ENCODE data around the gene BCOR.

BCOR gene

GRCh38 chrX:40050532-40050931 is 47.2 kb downstream of the BCOR start:
- Histone ChIP-seq H3K27me3 (ENCODE audit: insufficient read depth, low read length) (no peaks in the 10 kb centered on the region), H2AFZ (ENCODE audit: low read depth, low read length) (no peak overlapping the region), H3K4me3 (ENCODE audit: low read length) (no peak overlapping the region), H3K4me1 (ENCODE audit: insufficient read depth, low read length) (no peaks in the 10 kb centered on the region), H3K36me3 (ENCODE audit: insufficient read depth, low read length) (peaks cover 62% of the 10 kb centered on the region), H3K9me3 (ENCODE audit: low read length) (peaks cover 42% of the 10 kb centered on the region)

GRCh38 chrX:40049084-40049641 is 48.6 kb downstream of the BCOR start:
- Histone ChIP-seq H3K27me3 (ENCODE audit: insufficient read depth, low read length) (no peaks in the 10 kb centered on the region), H3K36me3 (ENCODE audit: insufficient read depth, low read length) (peaks cover 52% of the 10 kb centered on the region), H2AFZ (ENCODE audit: low read depth, low read length) (no peak overlapping the region), H3K4me1 (ENCODE audit: insufficient read depth, low read length) (no peaks in the 10 kb centered on the region), H3K9me3 (ENCODE audit: low read length) (peaks cover 39% of the 10 kb centered on the region), H3K4me3 (ENCODE audit: low read length) (no peak overlapping the region)

- peaks cover 37% of the 10 kb centered on the region for H3K36me3 ChIP-seq (ENCODE audit: insufficient read depth, low read length)
- H3K27me3 ChIP-seq (ENCODE audit: insufficient read depth, low read length), result no peaks in the 10 kb centered on the region
- H3K4me1 ChIP-seq (ENCODE audit: insufficient read depth, low read length), result no peaks in the 10 kb centered on the region
- H3K9me3 ChIP-seq (ENCODE audit: low read length), result peaks cover 29% of the 10 kb centered on the region
- H2AFZ ChIP-seq (ENCODE audit: low read depth, low read length), result no peak overlapping the region
- no peak overlapping the region for H3K4me3 ChIP-seq (ENCODE audit: low read length)
These were observed 50.3 kb downstream of the BCOR start for GRCh38 chrX:40047485-40047884.

GRCh38 chrX:40043895-40044294 is 53.9 kb downstream of the BCOR start:
- Histone ChIP-seq H3K36me3 (ENCODE audit: insufficient read depth, low read length) (peaks cover 7% of the 10 kb centered on the region), H3K27me3 (ENCODE audit: insufficient read depth, low read length) (no peaks in the 10 kb centered on the region), H3K4me1 (ENCODE audit: insufficient read depth, low read length) (no peaks in the 10 kb centered on the region), H3K4me3 (ENCODE audit: low read length) (no peak overlapping the region), H2AFZ (ENCODE audit: low read depth, low read length) (no peak overlapping the region), H3K9me3 (ENCODE audit: low read length) (peaks cover 9% of the 10 kb centered on the region)

GRCh38 chrX:40041915-40042314 is 55.8 kb downstream of the BCOR start:
- Histone ChIP-seq H3K27me3 (ENCODE audit: insufficient read depth, low read length) (no peaks in the 10 kb centered on the region), H3K4me3 (ENCODE audit: low read length) (no peak overlapping the region), H3K9me3 (ENCODE audit: low read length) (no peaks in the 10 kb centered on the region), H3K4me1 (ENCODE audit: insufficient read depth, low read length) (no peaks in the 10 kb centered on the region), H3K36me3 (ENCODE audit: insufficient read depth, low read length) (no peaks in the 10 kb centered on the region), H2AFZ (ENCODE audit: low read depth, low read length) (no peak overlapping the region)

GRCh38 chrX:40040686-40041461 is 56.9 kb downstream of the BCOR start:
- Histone ChIP-seq H3K9me3 (ENCODE audit: low read length) (no peaks in the 10 kb centered on the region), H3K27me3 (ENCODE audit: insufficient read depth, low read length) (no peaks in the 10 kb centered on the region), H3K36me3 (ENCODE audit: insufficient read depth, low read length) (no peaks in the 10 kb centered on the region), H3K4me3 (ENCODE audit: low read length) (no peak overlapping the region), H2AFZ (ENCODE audit: low read depth, low read length) (no peak overlapping the region), H3K4me1 (ENCODE audit: insufficient read depth, low read length) (no peaks in the 10 kb centered on the region)

GRCh38 chrX:40039887-40040286 is 57.9 kb downstream of the BCOR start:
- H3K4me1 ChIP-seq (ENCODE audit: insufficient read depth, low read length), result no peaks in the 10 kb centered on the region
- H3K9me3 ChIP-seq (ENCODE audit: low read length), result no peaks in the 10 kb centered on the region
- H3K36me3 ChIP-seq (ENCODE audit: insufficient read depth, low read length), result no peaks in the 10 kb centered on the region
- H3K4me3 ChIP-seq (ENCODE audit: low read length), result no peak overlapping the region
- no peaks in the 10 kb centered on the region for H3K27me3 ChIP-seq (ENCODE audit: insufficient read depth, low read length)
- no peak overlapping the region for H2AFZ ChIP-seq (ENCODE audit: low read depth, low read length)

- no peak overlapping the region for H2AFZ ChIP-seq (ENCODE audit: low read depth, low read length)
- no peaks in the 10 kb centered on the region for H3K4me1 ChIP-seq (ENCODE audit: insufficient read depth, low read length)
- no peaks in the 10 kb centered on the region for H3K27me3 ChIP-seq (ENCODE audit: insufficient read depth, low read length)
- H3K36me3 ChIP-seq (ENCODE audit: insufficient read depth, low read length), result no peaks in the 10 kb centered on the region
- no peaks in the 10 kb centered on the region for H3K9me3 ChIP-seq (ENCODE audit: low read length)
- H3K4me3 ChIP-seq (ENCODE audit: low read length), result no peak overlapping the region
These were observed 60.4 kb downstream of the BCOR start for GRCh38 chrX:40037367-40037766.

- H2AFZ ChIP-seq (ENCODE audit: low read depth, low read length), result no peak overlapping the region
- no peaks in the 10 kb centered on the region for H3K9me3 ChIP-seq (ENCODE audit: low read length)
- H3K4me3 ChIP-seq (ENCODE audit: low read length), result no peak overlapping the region
- H3K36me3 ChIP-seq (ENCODE audit: insufficient read depth, low read length), result no peaks in the 10 kb centered on the region
- H3K4me1 ChIP-seq (ENCODE audit: insufficient read depth, low read length), result no peaks in the 10 kb centered on the region
- H3K27me3 ChIP-seq (ENCODE audit: insufficient read depth, low read length), result no peaks in the 10 kb centered on the region
These were observed 62.0 kb downstream of the BCOR start for GRCh38 chrX:40035726-40036125.

- no peaks in the 10 kb centered on the region for H3K27me3 ChIP-seq (ENCODE audit: insufficient read depth, low read length)
- no peaks in the 10 kb centered on the region for H3K4me1 ChIP-seq (ENCODE audit: insufficient read depth, low read length)
- no peak overlapping the region for H3K4me3 ChIP-seq (ENCODE audit: low read length)
- H2AFZ ChIP-seq (ENCODE audit: low read depth, low read length), result no peak overlapping the region
- H3K9me3 ChIP-seq (ENCODE audit: low read length), result no peaks in the 10 kb centered on the region
- H3K36me3 ChIP-seq (ENCODE audit: insufficient read depth, low read length), result no peaks in the 10 kb centered on the region
These were observed 65.8 kb downstream of the BCOR start for GRCh38 chrX:40031911-40032310.

GRCh38 chrX:40030205-40030604 is 67.6 kb downstream of the BCOR start:
- Histone ChIP-seq H3K27me3 (ENCODE audit: insufficient read depth, low read length) (no peaks in the 10 kb centered on the region), H3K4me3 (ENCODE audit: low read length) (no peak overlapping the region), H2AFZ (ENCODE audit: low read depth, low read length) (no peak overlapping the region), H3K36me3 (ENCODE audit: insufficient read depth, low read length) (no peaks in the 10 kb centered on the region), H3K9me3 (ENCODE audit: low read length) (no peaks in the 10 kb centered on the region), H3K4me1 (ENCODE audit: insufficient read depth, low read length) (no peaks in the 10 kb centered on the region)

GRCh38 chrX:40022421-40022820 is 75.3 kb downstream of the BCOR start:
- no peak overlapping the region for H2AFZ ChIP-seq (ENCODE audit: low read depth, low read length)
- no peaks in the 10 kb centered on the region for H3K36me3 ChIP-seq (ENCODE audit: insufficient read depth, low read length)
- H3K4me3 ChIP-seq (ENCODE audit: low read length), result no peak overlapping the region
- H3K27me3 ChIP-seq (ENCODE audit: insufficient read depth, low read length), result no peaks in the 10 kb centered on the region
- no peaks in the 10 kb centered on the region for H3K9me3 ChIP-seq (ENCODE audit: low read length)
- H3K4me1 ChIP-seq (ENCODE audit: insufficient read depth, low read length), result no peaks in the 10 kb centered on the region

GRCh38 chrX:40021647-40022046 is 76.1 kb downstream of the BCOR start:
- no peaks in the 10 kb centered on the region for H3K36me3 ChIP-seq (ENCODE audit: insufficient read depth, low read length)
- no peak overlapping the region for H2AFZ ChIP-seq (ENCODE audit: low read depth, low read length)
- H3K27me3 ChIP-seq (ENCODE audit: insufficient read depth, low read length), result no peaks in the 10 kb centered on the region
- no peak overlapping the region for H3K4me3 ChIP-seq (ENCODE audit: low read length)
- no peaks in the 10 kb centered on the region for H3K4me1 ChIP-seq (ENCODE audit: insufficient read depth, low read length)
- H3K9me3 ChIP-seq (ENCODE audit: low read length), result no peaks in the 10 kb centered on the region

- Histone ChIP-seq H3K27me3 (ENCODE audit: insufficient read depth, low read length) (no peaks in the 10 kb centered on the region), H3K36me3 (ENCODE audit: insufficient read depth, low read length) (no peaks in the 10 kb centered on the region), H2AFZ (ENCODE audit: low read depth, low read length) (no peak overlapping the region), H3K4me1 (ENCODE audit: insufficient read depth, low read length) (no peaks in the 10 kb centered on the region), H3K9me3 (ENCODE audit: low read length) (no peaks in the 10 kb centered on the region), H3K4me3 (ENCODE audit: low read length) (no peak overlapping the region)
These were observed 78.2 kb downstream of the BCOR start for GRCh38 chrX:40019541-40019940.

Measured in neuron (in vitro differentiated cells).